Esophagus muscularis mucosa (tissue), 3 donors: Measurements from ENCODE around the gene LMF1.

ENCODE experiments used
- CTCF ChIP-seq, 3 experiments: fragments of 200-600 bp in 2 of 3; fragments of 450-650 bp in 1 of 3; sonication (generic) in 2 of 3; IDR thresholded peaks; one replicate each; pipeline ENCODE4 v1.5.1; 2017 to 2019; ENCODE audit warnings: antibody characterized with exemption in 3 of 3, mild to moderate bottlenecking in 2 of 3, moderate library complexity in 1 of 3
- POLR2A ChIP-seq: fragments of 450-650 bp; IDR thresholded peaks from one replicate; pipeline ENCODE4 v1.6.1; 2017; ENCODE audit warnings: antibody characterized with exemption, moderate library complexity, mild to moderate bottlenecking, low read depth

GRCh38 chr16:897200-897543 lies 73.6 kb downstream of the LMF1 start:
- no peak for TF ChIP-seq POLR2A
- no peak for TF ChIP-seq CTCF (IDR thresholded peaks at IDR 0.05)
